Osteocyte (in vitro differentiated cells): ENCODE results near the gene FYB1. TPM values are rescaled to one million over a fixed set of nuclear protein-coding genes. Genes with fewer than 3 reads are reported as not detected.

ENCODE experiments used
- DNase-seq: peaks from one replicate; pipeline ENCODE4 v3.0.0; 2021; ENCODE audit warnings: mixed read lengths; ENCODE audit not compliant: unreplicated experiment; ENCODE audit errors: extremely low spot score
- H3K27ac Mint-ChIP-seq: one replicate; pipeline ENCODE4 v1.8.0; 2021; ENCODE audit warnings: mild to moderate bottlenecking, mixed read lengths; ENCODE audit not compliant: unreplicated experiment
- H3K27me3 Mint-ChIP-seq: one replicate; pipeline ENCODE4 v1.8.0; 2021; ENCODE audit warnings: mixed read lengths; ENCODE audit not compliant: unreplicated experiment
- H3K36me3 Mint-ChIP-seq: one replicate; pipeline ENCODE4 v1.8.0; 2021; ENCODE audit warnings: mixed read lengths; ENCODE audit not compliant: unreplicated experiment
- H3K4me1 Mint-ChIP-seq: one replicate; pipeline ENCODE4 v1.8.0; 2021; ENCODE audit warnings: mixed read lengths; ENCODE audit not compliant: unreplicated experiment
- H3K4me3 Mint-ChIP-seq: one replicate; pipeline ENCODE4 v1.8.0; 2021; ENCODE audit warnings: mild to moderate bottlenecking, moderate library complexity, mixed read lengths; ENCODE audit not compliant: unreplicated experiment
- H3K9me3 Mint-ChIP-seq: one replicate; pipeline ENCODE4 v1.8.0; 2021; ENCODE audit warnings: mixed read lengths; ENCODE audit not compliant: unreplicated experiment
- total RNA-seq: library from RNA; stranded (reverse); gene quantifications from 2 replicates; pipeline ENCODE4 v1.2.1, GENCODE V29; 2021
- TF ChIP-seq, protein P1 (sequence below): fragments of 200-600 bp; sonication (generic); IDR thresholded peaks from 2 replicates; pipeline ENCODE4 v1.5.0; 2021; ENCODE audit warnings: antibody characterized with exemption, mild to moderate bottlenecking, moderate library complexity

The FYB1 gene
- total RNA-seq, 1 donor from 2014 or later, result not detected

DNA sequence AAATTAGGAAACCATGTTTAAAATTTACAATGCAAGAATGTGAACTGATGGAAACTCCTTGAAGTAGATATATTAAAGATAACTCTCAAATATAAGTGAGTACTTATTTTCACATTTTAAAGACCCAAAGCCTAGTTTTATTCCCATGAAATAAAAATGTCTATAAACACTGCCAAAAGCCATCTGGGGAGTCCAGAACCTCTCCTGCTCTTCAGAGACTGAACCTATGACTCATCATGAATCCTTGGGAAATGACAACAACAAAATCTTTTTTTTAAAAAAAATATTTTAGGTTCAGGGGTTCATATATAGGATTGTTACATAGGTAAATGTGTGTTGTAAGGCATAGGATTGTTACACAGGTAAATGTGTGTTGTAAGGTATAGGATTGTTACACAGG is 33.8 kb upstream of the FYB1 start:
- no peaks in the 10 kb centered on the region for H3K36me3 Mint-ChIP-seq
- peaks cover 41% of the 10 kb centered on the region for H3K27me3 Mint-ChIP-seq
- no peak overlapping the region for H3K27ac Mint-ChIP-seq
- no peaks in the 10 kb centered on the region for H3K9me3 Mint-ChIP-seq
- TF ChIP-seq, protein P1, sequence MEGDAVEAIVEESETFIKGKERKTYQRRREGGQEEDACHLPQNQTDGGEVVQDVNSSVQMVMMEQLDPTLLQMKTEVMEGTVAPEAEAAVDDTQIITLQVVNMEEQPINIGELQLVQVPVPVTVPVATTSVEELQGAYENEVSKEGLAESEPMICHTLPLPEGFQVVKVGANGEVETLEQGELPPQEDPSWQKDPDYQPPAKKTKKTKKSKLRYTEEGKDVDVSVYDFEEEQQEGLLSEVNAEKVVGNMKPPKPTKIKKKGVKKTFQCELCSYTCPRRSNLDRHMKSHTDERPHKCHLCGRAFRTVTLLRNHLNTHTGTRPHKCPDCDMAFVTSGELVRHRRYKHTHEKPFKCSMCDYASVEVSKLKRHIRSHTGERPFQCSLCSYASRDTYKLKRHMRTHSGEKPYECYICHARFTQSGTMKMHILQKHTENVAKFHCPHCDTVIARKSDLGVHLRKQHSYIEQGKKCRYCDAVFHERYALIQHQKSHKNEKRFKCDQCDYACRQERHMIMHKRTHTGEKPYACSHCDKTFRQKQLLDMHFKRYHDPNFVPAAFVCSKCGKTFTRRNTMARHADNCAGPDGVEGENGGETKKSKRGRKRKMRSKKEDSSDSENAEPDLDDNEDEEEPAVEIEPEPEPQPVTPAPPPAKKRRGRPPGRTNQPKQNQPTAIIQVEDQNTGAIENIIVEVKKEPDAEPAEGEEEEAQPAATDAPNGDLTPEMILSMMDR, result no peak
- no peaks in the 10 kb centered on the region for H3K4me1 Mint-ChIP-seq
- no peak overlapping the region for H3K4me3 Mint-ChIP-seq
- DNase-seq, result no peak

DNA sequence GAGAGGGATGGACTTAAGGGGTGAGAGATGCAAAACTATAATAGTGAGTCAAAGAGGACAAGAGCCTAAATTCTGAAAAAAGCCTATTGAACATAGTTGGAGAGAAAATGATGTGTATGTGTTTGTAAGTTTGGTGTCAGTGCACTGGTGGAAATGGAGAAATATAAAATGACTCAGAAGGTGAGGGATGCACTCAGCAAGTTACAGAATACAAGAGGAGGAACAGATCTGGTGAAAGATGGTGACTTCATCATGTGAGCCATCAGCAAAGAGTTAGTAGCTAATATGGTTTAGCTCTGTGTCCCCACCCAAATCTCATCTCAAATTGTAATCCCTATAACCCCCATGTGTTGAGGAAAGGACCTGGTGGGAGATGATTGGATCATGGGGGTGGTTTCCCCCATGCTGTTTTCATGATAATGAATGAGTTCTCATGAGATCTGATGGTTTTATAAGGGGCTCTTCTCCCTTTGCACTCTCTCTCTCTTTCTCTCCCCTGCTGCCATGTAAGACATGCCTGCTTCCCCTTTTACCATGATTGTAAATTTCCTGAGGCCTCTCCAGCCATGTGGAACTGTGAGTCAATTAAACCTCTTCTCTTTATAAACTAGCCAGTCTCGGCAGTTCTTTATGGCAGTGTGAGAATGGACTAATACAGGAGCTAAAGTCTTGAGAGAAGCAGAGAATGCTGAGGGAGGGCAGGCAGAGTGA is 30.4 kb upstream of the FYB1 start:
- Mint-ChIP-seq H3K9me3 (no peaks in the 10 kb centered on the region), H3K4me3 (no peak overlapping the region), H3K36me3 (no peaks in the 10 kb centered on the region), H3K4me1 (no peaks in the 10 kb centered on the region), H3K27me3 (peaks cover 39% of the 10 kb centered on the region), H3K27ac (no peak overlapping the region)
- TF ChIP-seq, protein P1, result no peak
- no peak for DNase-seq

- Mint-ChIP-seq H3K36me3 (no peaks in the 10 kb centered on the region), H3K4me1 (no peaks in the 10 kb centered on the region), H3K9me3 (no peaks in the 10 kb centered on the region), H3K27me3 (peaks cover 41% of the 10 kb centered on the region), H3K27ac (no peak overlapping the region), H3K4me3 (no peak overlapping the region)
- TF ChIP-seq, protein P1, result no peak
- DNase-seq, result no peak
Observed at GRCh38 chr5:39249069-39249468, 29.7 kb upstream of the FYB1 start.

- TF ChIP-seq, protein P1, result no peak
- no peak for DNase-seq
Observed at GRCh38 chr5:39240750-39241149, 21.4 kb upstream of the FYB1 start.

GRCh38 chr5:39238366-39239105 is 19.2 kb upstream of the FYB1 start:
- Mint-ChIP-seq H3K36me3 (no peaks in the 10 kb centered on the region), H3K27me3 (peaks cover 49% of the 10 kb centered on the region), H3K4me3 (no peak overlapping the region), H3K27ac (no peak overlapping the region), H3K9me3 (peaks cover 15% of the 10 kb centered on the region), H3K4me1 (no peaks in the 10 kb centered on the region)
- TF ChIP-seq, protein P1, result no peak
- no peak for DNase-seq

More at GRCh38 chr5:39240750-39241149, 21.4 kb upstream of the FYB1 start:
- peaks cover 15% of the 10 kb centered on the region for H3K9me3 Mint-ChIP-seq
- H3K4me1 Mint-ChIP-seq, result no peaks in the 10 kb centered on the region
- peaks cover 62% of the 10 kb centered on the region for H3K27me3 Mint-ChIP-seq
- H3K36me3 Mint-ChIP-seq, result no peaks in the 10 kb centered on the region
- no peak overlapping the region for H3K27ac Mint-ChIP-seq
- H3K4me3 Mint-ChIP-seq, result no peak overlapping the region
